GM12891 (cell line): ENCODE data around the gene MS4A10.
"Not testable (repeated sequence)": the region's sequence is repeated elsewhere in the genome, so short reads cannot be mapped to it uniquely, and the experiment has no call there.

Experiments
- DNase-seq: peaks from one replicate; pipeline ENCODE4 v3.0.0; 2011; ENCODE audit warnings: low spot score; ENCODE audit not compliant: insufficient read length
- FAIRE-seq: peaks from 2 replicates; lab custom pipeline; 2011; peaks lifted over from hg19 to GRCh38; lab: Jason Lieb, UNC
- PAX5 ChIP-seq: IDR thresholded peaks from 2 replicates; pipeline ENCODE4 v1.6.1; 2011; ENCODE audit warnings: low read length, moderate library complexity, mild to moderate bottlenecking; ENCODE audit not compliant: insufficient read depth, severe bottlenecking
- POLR2A ChIP-seq: IDR thresholded peaks from 2 replicates; pipeline ENCODE4 v1.6.1; 2011; ENCODE audit warnings: low read depth, low read length, control low read depth
- POLR2AphosphoS5 ChIP-seq: IDR thresholded peaks from 2 replicates; pipeline ENCODE4 v1.6.1; 2011; ENCODE audit warnings: low read depth, low read length, control low read depth
- POU2F2 ChIP-seq: IDR thresholded peaks from 2 replicates; pipeline ENCODE4 v1.6.1; 2011; ENCODE audit warnings: low read depth, mild to moderate bottlenecking, control low read depth, low read length, moderate library complexity
- SPI1 ChIP-seq: IDR thresholded peaks from 2 replicates; pipeline ENCODE4 v1.6.1; 2011; ENCODE audit warnings: low read depth, low read length, control low read depth
- TAF1 ChIP-seq: IDR thresholded peaks from 2 replicates; pipeline ENCODE4 v1.6.1; 2011; ENCODE audit warnings: low read depth, low read length, control low read depth

Gene MS4A10

DNA sequence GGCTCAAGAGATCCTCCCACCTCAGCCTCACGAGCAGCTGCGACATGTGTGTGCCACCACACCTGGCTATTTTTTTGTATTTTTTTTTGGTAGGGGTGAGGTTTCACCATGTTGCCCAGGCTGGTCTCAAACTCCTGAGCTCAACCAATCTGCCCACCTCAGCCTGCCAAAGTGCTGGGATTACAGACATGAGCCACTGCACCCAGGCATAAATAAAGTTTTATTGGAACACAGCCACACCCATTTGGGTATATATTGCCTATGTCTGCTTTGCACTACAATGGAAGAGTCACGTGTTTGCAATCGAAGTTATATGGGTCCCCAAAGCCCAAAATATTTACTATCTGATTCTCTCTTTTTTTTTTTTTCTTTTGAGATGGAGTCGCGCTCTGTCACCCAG is 30.2 kb upstream of the MS4A10 start:
- DNase-seq, result no peak
- TF ChIP-seq SPI1 (no peak), POU2F2 (no peak), PAX5 (no peak), POLR2A (no peak)
- no peak for FAIRE-seq

DNA sequence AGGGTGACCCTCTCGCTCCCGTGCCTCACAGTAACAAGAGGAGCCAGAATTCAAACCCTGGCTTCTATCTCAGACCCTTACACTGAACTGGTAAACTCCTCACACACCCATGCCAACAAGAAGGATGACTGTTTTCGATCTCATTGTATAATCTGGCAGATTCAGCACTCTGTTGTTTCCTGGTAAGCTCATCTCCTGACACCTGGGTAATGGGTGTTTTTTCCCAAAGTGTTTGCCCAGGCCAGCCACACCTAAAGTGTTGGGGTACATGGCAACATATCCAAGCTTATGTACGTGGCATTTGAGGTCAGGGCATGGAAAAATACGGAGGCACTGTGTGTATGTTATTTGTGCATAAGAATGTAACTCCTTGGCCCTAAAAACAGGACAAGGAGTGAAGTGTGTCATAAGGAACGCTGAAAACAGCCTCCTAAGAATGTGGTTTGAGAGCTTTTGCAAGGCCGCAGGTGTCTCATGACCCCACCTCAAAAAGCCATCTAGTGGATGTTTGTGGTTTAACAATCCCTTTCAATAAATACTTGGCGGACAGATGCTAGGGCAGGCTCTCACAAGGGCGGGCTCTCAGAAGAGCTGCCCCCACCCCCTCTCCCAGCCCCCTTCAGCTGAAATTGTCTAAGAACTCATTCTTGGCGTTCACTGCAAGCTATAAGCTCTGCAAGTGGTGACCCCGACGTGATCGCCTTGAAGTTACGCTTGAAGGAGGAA is 28.7 kb upstream of the MS4A10 start, which contains the start of gene MS4A15:
TSS of gene MS4A15 (plus strand) at position 561 of the 726 bp plus-strand sequence. CDS start 6,867 bp downstream, outside the sequence.
- no peak for TF ChIP-seq SPI1
- TF ChIP-seq POLR2AphosphoS5, result no peak
- DNase-seq (no peak), FAIRE-seq (peak; percentile 62)

DNA sequence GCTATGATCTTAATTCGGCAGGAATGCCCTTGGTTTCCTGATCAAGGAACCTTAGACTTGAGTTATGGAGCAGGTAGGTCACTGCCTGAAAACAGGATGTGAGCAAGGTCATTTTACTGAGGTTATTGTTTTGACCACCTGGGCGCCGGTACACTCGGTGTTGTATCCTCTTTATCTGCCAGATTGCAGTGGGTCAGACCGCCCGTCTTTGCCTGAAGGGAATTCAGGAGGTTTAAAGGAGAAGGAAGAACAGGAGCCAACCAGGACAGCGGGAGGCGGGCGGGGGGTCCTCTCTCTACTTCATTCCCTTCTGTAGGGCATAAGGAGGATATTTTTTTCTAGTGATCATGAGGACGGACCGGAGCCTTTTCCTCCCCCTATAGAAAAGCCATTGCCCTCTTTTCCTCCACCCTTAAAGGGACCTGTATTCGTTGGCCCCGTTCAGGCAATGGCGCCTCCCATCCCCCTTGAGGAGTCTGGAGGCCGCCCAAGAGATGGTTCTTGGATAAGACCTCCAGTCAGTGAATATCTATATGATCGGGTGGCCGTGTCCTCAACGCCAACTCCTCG is 27.8 kb upstream of the MS4A10 start:
- FAIRE-seq, result no peak
- DNase-seq, result no peak
- TF ChIP-seq PAX5 (no peak), POU2F2 (no peak), TAF1 (no peak), POLR2A (no peak), SPI1 (no peak), POLR2AphosphoS5 (no peak)

DNA sequence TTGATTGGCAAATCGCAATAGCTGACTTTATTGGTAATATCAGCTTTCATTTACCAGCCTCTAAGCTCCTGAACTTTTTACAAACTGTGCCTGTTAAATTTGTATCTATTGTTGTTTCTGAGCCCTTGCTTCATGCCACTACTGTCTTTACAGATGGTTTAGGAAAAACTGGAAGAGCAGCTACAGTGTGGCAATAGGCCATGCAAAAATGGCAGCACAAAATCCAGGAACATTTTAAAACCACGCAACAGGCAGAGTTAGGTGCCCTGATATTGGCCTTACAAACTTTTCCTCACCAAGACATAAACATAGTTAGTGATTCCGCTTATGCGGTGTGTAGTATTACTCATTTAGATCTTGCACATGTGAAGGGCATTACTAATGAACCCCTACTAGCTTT is 26.5 kb upstream of the MS4A10 start:
- not testable (repeated sequence) for DNase-seq, FAIRE-seq

DNA sequence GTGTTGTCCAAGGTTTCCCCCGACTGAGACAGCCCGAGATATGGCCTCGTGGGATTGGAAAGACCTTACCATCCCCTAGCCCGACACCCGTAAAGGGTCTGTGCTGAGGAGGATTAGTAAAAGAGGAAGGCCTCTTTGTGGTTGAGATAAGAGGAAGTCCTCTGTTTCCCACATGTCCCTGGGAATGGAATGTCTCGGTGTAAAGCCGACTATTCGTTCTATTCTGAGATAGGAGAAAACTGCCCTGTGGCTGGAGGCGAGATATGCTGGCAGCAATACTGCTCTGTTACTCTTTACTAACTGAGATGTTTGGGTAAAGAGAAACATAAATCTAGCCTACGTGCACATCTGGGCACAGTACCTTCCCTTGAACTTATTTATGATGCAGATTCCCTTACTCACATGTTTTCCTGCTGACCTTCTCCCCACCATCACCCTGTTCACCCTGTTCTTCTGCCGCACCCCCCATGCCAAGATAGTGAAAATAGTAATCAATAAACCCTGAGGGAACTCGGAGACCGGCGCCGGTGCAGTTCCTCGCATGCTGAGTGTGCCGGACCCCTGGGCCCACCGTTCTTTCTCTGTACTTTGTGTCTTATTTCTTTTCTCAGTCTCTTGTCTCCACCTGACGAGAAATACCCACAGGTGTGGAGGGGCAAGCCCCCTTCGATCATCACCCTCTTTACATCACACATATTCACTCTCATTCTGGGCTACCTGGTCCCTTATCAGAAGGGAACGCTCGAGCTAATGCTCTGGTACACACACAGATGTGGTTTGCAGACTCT is 25.5 kb upstream of the MS4A10 start:
- peak; percentile 56 for TF ChIP-seq SPI1
- not testable (repeated sequence) for FAIRE-seq, DNase-seq

DNA sequence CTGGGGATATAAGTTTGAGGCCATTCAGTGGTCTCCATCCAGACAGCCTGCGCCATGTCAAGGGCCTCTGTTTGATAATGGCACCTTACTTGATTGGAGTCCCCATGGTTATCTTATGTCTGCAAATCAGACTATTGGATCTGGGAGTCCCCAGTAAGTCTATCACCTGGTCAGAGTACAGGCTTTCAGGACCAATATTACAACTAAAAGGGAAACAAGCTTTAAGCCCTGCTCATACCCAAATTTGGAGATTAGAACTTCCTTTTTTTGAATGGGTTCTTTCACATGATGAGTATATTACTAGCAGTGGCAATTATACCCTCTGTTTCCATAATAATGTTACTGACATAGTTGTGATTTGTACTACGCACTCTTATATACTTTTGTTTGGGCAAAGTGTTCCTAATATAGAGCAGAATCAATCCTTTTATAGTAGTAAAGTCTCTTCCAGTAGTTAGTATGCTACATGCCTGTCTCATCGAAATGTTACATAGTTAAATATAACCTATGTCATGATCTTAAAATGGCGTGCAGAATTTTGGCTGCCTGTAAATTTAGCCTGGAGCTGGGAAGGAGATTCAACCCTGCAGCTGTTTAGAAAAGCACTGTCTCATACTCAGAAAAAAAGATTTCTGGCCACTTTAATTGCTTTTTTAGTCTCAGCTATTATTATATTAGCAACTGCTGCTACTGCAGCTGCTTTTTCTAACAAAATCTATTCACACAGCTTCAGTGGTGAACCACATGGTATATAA is 23.5 kb upstream of the MS4A10 start:
- DNase-seq (no peak), FAIRE-seq (peak; percentile 35)
- no peak for TF ChIP-seq POLR2AphosphoS5
- no peak for TF ChIP-seq TAF1
- no peak for TF ChIP-seq POU2F2
- TF ChIP-seq SPI1, result no peak
- TF ChIP-seq PAX5, result no peak
- TF ChIP-seq POLR2A, result no peak

DNA sequence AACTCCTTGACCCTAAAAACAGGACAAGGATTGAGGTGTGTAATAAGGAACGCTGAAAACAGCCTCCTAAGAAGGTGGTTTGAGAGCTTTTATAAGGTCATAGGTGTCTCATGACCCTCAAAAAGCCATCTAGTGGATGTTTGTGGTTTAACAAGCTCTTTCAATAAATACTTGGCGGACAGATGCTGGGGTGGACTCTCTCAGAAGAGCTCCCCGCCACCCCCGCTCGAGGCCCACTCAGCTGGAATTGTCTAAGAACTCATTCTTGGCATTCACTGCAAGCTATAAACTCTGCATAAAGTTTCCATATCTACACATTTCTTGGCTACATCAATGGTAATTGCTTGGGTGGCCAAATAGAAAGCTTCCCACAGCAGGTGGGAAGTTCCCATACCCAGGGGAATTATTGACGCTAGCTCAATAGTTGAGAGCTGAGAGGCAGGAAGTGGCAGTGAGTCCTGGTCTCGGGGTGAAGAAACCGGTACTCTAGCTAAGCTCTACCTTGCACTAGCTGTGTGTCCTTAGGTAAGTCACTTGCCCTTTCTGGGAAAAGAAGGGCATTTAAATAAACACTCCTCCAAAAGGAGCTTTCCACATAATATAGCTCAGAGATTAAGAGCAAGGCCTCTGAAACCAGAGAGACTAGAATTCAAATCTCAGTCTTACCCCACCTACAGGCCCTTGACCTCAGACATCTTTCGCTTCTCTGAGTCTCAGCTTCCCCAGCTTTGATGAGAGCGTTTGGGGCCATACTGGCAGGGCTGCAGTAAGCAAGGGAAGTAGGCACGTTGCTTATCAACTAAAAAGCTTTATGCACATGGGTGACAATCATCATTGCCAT is 22.1 kb upstream of the MS4A10 start:
- DNase-seq (no peak), FAIRE-seq (peak; percentile 93)
- TF ChIP-seq POU2F2 (peak; percentile 42), TAF1 (0 out of 2 replicates have a peak, but pooled peaks have one; percentile 54), POLR2AphosphoS5 (no peak), POLR2A (0 out of 2 replicates have a peak, but pooled peaks have one; percentile 8), PAX5 (no peak), SPI1 (peak; percentile 65)

DNA sequence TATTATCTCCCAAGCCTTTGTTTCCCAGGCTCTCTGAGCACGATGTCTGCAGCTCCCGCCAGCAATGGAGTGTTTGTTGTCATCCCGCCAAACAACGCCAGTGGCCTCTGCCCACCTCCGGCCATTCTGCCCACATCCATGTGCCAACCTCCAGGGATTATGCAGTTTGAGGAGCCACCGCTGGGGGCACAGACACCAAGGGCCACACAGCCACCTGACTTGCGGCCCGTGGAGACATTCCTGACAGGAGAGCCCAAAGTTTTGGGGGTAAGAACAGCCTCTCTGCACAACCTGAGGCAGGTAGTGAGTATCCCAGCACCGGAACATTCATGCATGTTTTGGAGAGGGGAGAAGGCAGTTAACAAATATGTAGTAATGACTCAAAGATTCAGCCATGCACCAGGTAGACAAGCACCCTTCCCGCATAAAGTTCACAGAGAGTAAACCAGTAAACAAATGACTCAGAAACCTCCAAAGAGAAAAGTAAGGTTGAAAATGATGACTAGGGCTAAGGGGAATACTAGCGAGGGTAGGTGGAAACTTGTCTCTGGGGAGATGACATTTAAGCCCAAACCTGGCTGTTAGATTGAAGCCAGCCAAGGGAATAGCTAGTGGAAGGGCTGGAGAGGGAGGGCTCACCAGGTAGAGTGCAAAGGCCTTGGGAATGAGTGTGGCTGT is 21.3 kb upstream of the MS4A10 start:
- TF ChIP-seq POU2F2, result no peak; the same call in 1 of the 2 replicates
- TF ChIP-seq POLR2A, result no peak
- no peak for TF ChIP-seq PAX5
- no peak for TF ChIP-seq TAF1
- TF ChIP-seq POLR2AphosphoS5, result no peak
- no peak for TF ChIP-seq SPI1
- peak; percentile 75 for FAIRE-seq

DNA sequence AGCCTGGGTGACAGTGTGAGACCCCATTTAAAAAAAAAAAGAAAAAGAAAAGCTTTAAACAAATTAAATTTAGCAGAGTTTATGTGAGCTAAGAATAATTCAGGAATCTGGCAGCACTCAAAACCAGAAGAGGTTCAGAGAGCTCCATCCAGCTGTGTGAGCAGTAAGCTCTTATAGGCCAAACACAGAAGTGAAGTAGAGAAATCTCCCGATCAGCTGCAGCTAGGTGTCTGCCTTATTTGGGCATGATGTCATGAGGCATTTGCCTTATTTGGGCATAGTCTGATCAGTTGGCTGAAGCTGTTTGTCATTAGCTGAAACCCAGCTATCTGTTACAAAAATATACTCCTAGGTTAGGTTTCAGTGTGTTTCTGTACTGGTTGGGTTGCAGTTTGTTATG is 20.3 kb upstream of the MS4A10 start:
- DNase-seq, result no peak
- FAIRE-seq, result peak; percentile 83
- peak; percentile 59 for TF ChIP-seq POLR2A
- no peak for TF ChIP-seq POU2F2
- TF ChIP-seq TAF1, result no peak; the same call in 1 of the 2 replicates
- peak; percentile 42; the same call in 1 of the 2 replicates for TF ChIP-seq POLR2AphosphoS5

More for the DNA sequence above, 21.3 kb upstream of the MS4A10 start:
- DNase-seq, result no peak

DNA sequence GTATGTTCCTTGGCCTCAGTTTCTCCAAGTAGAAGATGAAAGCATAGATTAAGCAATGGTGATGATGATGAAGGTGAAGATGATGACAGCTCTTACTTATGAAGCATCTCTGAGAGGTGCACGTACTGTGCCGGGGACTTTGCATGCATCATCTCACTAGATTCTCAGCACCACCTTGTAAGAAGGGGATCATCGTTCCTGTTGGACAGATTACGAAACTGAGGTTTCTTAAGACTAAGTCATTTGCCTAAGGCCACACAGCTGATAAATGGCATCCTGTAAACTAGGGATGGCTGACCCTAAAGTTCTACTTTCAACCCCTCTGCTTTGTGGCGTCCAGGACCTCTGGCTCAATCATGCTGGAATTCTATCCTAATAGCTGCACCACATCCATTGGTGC is 19.8 kb upstream of the MS4A10 start:
- TF ChIP-seq POLR2A, result no peak
- no peak for TF ChIP-seq SPI1
- no peak for TF ChIP-seq TAF1
- TF ChIP-seq POLR2AphosphoS5, result no peak; the same call in 1 of the 2 replicates
- TF ChIP-seq PAX5, result no peak
- no peak for TF ChIP-seq POU2F2
- FAIRE-seq, result no peak
- DNase-seq, result no peak
